DMS114 treated with DMSO at 0.1 percent for 48 hours (cell line): ENCODE data around the gene LRRC74B.
"Not testable (repeated sequence)": the region's sequence is repeated elsewhere in the genome, so short reads cannot be mapped to it uniquely, and the experiment has no call there.

Experiments used
- DNase-seq: peaks from one replicate; lab custom pipeline; 2025; ENCODE audit not compliant: unreplicated experiment; lab: John Stamatoyannopoulos, UW

Gene LRRC74B

GRCh38 chr22:21075516-21076138 is 29.9 kb downstream of the LRRC74B start:
- no peak for DNase-seq

GRCh38 chr22:21076912-21077625 is 31.3 kb downstream of the LRRC74B start:
- no peak for DNase-seq

DNA sequence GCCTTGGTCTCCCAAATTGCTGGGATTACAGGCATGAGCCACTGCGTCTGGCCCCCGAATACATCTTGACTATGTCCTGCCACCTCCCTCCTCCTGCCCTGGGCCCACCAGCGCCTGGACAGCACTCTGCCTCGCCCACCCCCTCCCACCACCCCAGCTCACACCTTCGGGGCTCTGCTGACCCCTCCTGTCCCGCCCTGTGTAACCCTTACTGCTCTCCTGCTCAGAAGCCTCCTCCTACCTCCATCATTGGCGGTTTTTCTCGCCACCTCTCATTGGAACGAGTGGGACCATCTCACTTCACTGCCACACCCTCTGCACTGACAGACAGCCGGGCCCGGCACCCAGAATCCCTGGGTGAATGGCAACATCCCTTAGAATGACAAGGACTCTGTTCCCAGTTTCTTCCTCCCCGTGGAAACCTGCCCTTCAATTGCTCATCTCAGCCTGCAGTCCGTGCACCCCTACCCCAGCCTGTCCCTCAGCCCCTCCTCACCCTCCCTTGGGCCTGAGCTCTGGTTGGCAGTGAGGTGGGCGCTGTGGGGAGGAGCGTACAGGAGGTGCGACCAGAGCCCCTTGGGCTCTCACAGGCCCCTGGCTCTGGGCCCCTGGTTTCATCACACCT is 32.2 kb downstream of the LRRC74B start:
- no peak for DNase-seq

DNA sequence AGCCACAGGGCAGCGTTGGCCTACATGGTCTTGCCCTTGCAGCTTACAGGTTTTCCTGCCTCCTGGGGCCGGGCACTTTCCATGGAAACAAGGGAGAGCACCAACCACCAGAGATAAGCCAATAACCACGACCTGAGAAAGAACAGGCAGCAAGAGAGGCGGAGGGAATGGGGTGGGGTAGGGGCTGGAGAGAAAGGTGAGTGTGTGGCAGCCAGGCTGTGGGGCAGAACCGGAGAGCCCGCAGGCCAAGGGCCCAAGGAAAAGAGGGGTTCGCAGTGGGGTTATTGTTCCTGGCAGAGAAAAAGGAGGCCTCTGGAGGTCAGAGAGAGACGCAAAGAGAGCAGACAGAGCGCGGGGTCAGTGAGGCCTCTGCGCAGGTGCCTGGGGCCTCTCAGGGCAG is 33.2 kb downstream of the LRRC74B start:
- DNase-seq: no peak

DNA sequence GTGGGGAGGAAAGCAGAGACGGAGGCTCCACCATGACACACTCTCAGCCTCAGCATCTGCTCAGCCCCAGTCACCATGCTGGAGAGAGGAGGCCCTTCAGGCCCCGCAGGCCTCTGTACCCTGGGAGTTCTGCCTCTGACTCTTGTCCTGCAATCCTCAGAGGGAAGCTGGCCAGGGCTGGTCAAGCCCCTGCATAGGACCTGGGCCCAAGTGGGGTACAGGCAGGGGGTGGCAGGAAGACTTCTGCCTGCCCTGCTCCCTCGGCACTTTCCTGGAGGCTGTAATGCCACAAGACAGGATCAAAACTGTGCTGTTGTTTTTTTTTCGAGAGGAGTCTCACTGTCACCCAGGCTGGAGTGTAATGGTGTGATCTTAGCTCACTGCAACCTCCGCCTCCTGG is 33.7 kb downstream of the LRRC74B start:
- DNase-seq: no peak

GRCh38 chr22:21080435-21081137 is 34.8 kb downstream of the LRRC74B start:
- DNase-seq: no peak

DNA sequence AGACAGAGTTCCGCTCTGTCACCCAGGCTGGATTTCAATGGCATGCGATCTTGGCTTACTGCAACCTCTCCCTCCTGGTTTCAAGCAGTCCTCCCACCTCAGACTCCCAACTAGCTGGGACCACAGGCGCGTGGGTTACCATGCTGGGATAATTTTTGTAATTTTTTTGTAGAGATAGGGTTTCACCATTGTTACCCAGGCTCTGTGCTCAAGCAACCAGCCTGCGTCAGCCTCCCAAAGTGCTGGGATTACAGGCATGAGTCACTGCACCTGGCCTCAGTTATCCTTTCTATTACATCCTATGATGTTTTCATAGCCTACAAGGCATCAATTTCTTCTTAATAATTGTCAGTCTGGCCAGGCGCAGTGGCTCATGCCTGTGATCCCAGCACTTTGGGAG is 36.5 kb downstream of the LRRC74B start:
- DNase-seq: no peak

GRCh38 chr22:21087119-21087518 is 41.4 kb downstream of the LRRC74B start:
- DNase-seq: no peak

GRCh38 chr22:21087926-21088325 is 42.2 kb downstream of the LRRC74B start:
- DNase-seq: not testable (repeated sequence)

DNA sequence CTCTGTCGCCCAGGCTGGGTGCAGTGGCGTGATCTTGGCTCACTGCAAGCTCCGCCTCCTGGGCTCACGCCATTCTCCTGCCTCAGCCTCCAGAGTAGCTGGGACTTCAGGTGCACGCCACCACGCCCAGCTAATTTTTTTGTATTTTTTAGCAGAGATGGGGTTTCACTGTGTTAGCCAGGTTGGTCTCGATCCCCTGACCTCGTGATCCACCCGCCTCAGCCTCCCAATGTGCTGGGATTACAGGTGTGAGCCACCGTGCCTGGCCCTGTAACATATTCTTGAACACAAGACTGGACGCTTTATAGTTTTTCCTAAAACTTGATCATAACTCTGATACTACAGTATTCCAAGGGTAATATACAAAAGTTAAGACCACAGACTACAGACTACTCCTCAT is 45.5 kb downstream of the LRRC74B start:
- not testable (repeated sequence) for DNase-seq

GRCh38 chr22:21092797-21093554 is 47.2 kb downstream of the LRRC74B start:
- DNase-seq: no peak

DNA sequence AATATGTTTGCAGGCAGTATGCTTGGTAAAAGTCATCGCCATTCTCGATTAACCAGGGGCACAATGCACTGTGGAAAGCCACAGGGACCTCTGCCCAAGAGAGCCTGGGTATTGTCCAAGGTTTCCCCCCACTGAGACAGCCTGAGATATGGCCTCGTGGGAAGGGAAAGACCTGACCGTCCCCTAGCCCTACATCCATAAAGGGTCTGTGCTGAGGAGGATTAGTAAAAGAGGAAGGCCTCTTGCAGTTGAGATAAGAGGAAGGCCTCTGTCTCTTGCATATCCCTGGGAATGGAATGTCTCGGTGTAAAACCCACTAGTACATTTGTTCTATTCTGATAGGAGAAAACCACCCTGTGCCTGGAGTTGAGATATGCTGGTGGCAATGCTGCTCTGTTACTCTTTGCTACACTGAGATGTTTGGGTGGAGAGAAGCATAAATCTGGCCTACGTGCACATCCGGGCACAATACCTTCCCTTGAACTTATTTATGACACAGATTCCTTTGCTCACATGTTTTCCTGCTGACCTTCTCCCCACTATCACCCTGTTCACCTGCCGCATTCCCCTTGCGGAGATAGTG is 47.9 kb downstream of the LRRC74B start:
- not testable (repeated sequence) for DNase-seq

DNA sequence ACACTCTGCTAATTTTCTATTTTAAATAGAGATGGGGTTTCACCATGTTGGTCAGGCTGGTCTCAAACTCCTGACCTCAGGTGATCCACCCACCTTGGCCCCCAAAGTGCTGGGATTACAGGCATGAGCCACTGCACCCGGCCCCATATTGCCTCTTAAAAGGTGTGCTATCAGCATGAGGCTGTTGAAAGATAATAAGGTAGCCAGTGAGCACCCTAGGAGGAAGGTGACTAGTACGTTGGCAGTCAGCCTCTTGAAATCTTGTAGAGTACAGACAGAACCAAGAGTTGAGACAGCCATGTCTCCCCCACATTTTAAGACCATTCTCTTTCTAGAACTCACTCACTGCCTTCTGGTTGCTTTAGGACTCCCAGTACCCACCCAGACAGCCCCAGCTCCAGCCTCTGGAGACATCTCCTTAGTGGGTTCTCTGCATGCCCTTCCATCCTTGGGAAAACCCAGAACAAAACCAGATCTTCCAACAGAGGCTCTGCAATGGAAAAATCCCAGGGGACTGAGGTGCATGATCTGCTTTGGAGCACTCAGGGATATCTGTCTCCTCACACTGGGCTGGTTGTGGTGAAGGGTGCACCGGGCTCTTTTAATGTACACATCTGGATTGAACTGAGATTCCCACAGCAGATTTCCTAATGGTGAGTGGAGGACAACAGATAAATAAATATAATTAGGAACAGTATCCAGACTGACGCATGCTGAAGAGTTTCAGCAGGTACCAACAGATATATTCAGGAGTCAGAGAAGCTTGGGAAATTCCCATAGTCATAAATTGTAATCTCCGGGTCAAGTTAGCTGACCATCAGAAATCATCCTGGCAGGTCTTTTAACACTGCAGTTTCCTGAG is 49.4 kb downstream of the LRRC74B start:
- DNase-seq: no peak

DNA sequence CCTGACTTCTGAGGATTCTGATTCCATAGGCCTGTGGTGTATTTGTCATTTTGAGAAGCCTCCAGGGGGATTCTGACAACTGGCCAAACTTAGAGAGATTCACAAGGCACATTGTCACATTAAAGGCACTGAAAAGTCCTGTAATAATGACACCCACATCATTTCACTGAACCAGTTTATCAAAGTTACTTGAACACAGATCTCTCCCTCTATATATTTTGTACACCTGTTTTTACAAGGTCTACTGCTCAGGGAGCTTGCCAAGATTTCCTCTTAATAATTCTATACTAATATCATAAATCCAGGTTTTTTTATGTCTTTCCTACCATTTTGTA is 50.0 kb downstream of the LRRC74B start:
- no peak for DNase-seq

DNA sequence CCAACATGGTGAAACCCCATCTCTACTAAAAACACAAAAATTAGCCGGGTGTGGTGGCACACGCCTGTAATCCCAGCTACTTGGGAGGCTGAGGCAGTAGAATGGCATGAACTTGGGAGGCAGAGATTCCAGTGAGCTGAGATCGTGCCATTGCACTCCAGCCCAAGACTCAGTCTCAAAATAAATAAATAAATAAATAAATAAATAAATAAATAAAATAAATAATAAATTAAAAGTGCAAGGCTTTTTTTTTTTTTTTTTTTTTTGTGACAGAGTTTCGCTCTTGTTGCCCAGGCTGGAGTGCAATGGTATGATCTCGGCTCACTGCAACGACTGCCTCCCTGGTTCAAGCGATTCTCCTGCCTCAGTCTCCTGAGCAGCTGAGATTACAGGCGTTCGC is 51.1 kb downstream of the LRRC74B start:
- not testable (repeated sequence) for DNase-seq

DNA sequence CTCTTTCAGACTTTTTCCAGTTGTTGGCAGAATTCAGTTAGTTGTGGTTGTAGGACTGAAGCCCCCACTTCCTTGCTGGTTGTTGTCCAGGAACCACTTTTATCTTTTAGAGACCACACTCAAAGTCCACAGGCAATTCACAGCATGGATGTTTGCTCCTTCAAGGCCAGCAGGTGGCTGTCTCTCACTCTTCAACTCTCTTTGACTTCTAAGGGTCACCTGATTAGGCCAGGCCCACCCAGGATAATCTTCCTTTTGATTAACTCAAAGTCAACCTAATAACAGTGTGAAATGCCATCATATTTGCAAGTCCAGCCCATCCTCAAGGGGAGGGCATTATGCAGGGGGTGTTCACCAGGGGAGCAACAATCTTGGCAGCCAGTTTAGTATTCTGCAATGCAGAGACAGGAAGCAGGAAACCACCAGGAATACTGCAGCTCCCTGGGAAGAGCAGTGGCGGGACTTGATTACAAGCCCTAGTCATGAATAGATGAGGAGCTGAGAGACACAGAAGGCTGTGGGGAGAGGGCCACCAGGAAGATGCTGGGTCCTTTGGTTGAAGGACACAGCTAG is 52.4 kb downstream of the LRRC74B start:
- no peak for DNase-seq

- no peak for DNase-seq
These were observed 53.8 kb downstream of the LRRC74B start for GRCh38 chr22:21099578-21099977.

- DNase-seq: no peak
These were observed 54.6 kb downstream of the LRRC74B start for GRCh38 chr22:21100149-21101032.
